ENCODE results near the gene VEGFB.

Gene VEGFB

GRCh38 chr11:64287676-64288352 is 53.4 kb downstream of the VEGFB start:
- H3K27ac ChIP-seq, result no peak overlapping the region
- no peak for TF ChIP-seq CTCF (conservative IDR thresholded peaks at IDR 0.05)
- no peak for TF ChIP-seq ZFX (IDR thresholded peaks at IDR 0.05)

- H3K27ac ChIP-seq, result no peak overlapping the region
- TF ChIP-seq ZFX (IDR thresholded peaks at IDR 0.05) (no peak), CTCF (conservative IDR thresholded peaks at IDR 0.05) (no peak)
Observed at GRCh38 chr11:64288353-64288750, 54.0 kb downstream of the VEGFB start.

Measured in C4-2B (cell line).